ENCODE measurements around the gene TTC3. TPM values are rescaled to one million over a fixed set of nuclear protein-coding genes. Genes with fewer than 3 reads are reported as not detected.

Gene TTC3
- total and polyA plus RNA-seq, 10 of the 15 experiments (the other 5 are each of a cell fraction or from before 2014, with no cell fraction given) = 23.1 to 94.9 (median 72.7) TPM

DNA sequence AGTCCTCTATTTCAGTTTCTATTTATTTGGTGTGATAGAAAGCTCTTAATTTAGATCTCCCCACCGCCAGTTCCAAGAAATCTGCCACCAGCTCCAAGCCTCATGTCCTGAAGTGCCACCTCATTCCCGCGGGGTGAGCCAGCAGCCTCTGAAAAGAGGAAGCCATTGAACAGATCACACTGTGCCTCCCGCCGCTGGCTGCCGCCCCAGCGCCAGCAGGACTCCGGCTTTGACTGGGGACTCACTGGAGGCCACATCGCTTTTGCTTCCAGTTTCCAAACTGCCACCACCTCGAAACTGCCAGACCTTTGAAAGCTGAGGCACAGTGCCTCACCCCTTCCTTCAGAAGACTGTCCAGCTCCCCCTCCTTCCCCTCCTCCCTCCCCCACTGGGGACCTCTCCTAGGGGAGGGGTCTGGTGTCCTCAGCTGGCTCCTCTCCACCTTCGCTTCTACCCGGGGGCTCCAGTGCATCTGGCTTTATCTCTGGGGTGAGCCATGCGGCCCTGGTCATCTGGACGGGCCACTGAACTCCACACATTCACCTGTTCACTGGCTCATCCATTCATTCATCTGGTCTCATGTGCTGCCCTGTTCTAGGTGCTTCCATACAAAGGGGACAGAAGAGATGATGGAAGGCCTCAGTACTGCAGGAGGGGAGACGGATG, 135.1 kb downstream of the TTC3 start (continued):
- TF ChIP-seq, protein P1, sequence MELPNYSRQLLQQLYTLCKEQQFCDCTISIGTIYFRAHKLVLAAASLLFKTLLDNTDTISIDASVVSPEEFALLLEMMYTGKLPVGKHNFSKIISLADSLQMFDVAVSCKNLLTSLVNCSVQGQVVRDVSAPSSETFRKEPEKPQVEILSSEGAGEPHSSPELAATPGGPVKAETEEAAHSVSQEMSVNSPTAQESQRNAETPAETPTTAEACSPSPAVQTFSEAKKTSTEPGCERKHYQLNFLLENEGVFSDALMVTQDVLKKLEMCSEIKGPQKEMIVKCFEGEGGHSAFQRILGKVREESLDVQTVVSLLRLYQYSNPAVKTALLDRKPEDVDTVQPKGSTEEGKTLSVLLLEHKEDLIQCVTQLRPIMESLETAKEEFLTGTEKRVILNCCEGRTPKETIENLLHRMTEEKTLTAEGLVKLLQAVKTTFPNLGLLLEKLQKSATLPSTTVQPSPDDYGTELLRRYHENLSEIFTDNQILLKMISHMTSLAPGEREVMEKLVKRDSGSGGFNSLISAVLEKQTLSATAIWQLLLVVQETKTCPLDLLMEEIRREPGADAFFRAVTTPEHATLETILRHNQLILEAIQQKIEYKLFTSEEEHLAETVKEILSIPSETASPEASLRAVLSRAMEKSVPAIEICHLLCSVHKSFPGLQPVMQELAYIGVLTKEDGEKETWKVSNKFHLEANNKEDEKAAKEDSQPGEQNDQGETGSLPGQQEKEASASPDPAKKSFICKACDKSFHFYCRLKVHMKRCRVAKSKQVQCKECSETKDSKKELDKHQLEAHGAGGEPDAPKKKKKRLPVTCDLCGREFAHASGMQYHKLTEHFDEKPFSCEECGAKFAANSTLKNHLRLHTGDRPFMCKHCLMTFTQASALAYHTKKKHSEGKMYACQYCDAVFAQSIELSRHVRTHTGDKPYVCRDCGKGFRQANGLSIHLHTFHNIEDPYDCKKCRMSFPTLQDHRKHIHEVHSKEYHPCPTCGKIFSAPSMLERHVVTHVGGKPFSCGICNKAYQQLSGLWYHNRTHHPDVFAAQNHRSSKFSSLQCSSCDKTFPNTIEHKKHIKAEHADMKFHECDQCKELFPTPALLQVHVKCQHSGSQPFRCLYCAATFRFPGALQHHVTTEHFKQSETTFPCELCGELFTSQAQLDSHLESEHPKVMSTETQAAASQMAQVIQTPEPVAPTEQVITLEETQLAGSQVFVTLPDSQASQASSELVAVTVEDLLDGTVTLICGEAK (IDR thresholded peaks at IDR 0.05; ENCODE audit: borderline replicate concordance) = no peak; the same call in 1 of the 2 replicates
- TF ChIP-seq NFYB (IDR thresholded peaks at IDR 0.05; ENCODE audit: insufficient read depth, low read depth, low read length) (no peak), NFIC (IDR thresholded peaks at IDR 0.05; ENCODE audit: low read depth, low read length) (0 out of 2 replicates have a peak, but pooled peaks have one; percentile 33), NBN (IDR thresholded peaks at IDR 0.05) (peak; percentile 31; the same call in 1 of the 2 replicates), TCF12 (IDR thresholded peaks at IDR 0.05; ENCODE audit: low read depth, low read length) (0 out of 2 replicates have a peak, but pooled peaks have one; percentile 34), RFX5 (IDR thresholded peaks at IDR 0.05; ENCODE audit: low read depth, low read length) (no peak), ZNF622 (IDR thresholded peaks at IDR 0.05) (no peak), JUND (IDR thresholded peaks at IDR 0.05; ENCODE audit: low read depth, low read length) (peak; percentile 40; the same call in 1 of the 2 replicates), CHD1 (IDR thresholded peaks at IDR 0.05; ENCODE audit: low read depth, low read length) (0 out of 2 replicates have a peak, but pooled peaks have one; percentile 36)

All from GM12878 (cell line).